HCT116 (cell line): Measurements from ENCODE around the gene KCNC1. TPM values are rescaled to one million over a fixed set of nuclear protein-coding genes. Genes with fewer than 3 reads are reported as not detected.

ENCODE experiments used
- ATAC-seq: fragments of 200-7000 bp; cut with Tn5 transposase; 2 replicates; pipeline ENCODE4 v1.9.1; 2020; ENCODE audit warnings: mild to moderate bottlenecking, moderate library complexity
- BruUV-seq: library from RNA; stranded (reverse); fragments of 400-500 nt; replicated peaks from 2 replicates; lab custom pipeline; 2021; lab: Mats Ljungman, UMichigan
- CTCF ChIA-PET: fragments of 300-600 bp; sonication (Branson Sonifier 250); formaldehyde crosslinking; loops from one replicate; lab custom pipeline; 2021; ENCODE audit warnings: antibody characterized with exemption; lab: Charles Lee
- POLR2A ChIA-PET: fragments of 300-600, 350-600 bp; sonication (Branson Sonifier 250); formaldehyde crosslinking; loops from one replicate; lab custom pipeline; 2021; ENCODE audit warnings: antibody characterized with exemption; lab: Charles Lee
- RAD21 ChIA-PET, 2 experiments: fragments of 300-600 bp; sonication (Branson Sonifier 250); formaldehyde crosslinking; loops; one replicate each; lab custom pipeline; 2023; ENCODE audit warnings: low total read pairs in 2 of 2; ENCODE audit not compliant: uncharacterized antibody in 2 of 2, unreplicated experiment in 2 of 2, low non-redundant PET in 1 of 2; lab: Charles Lee
- DNase-seq: peaks from one replicate; pipeline ENCODE4 v3.0.0-alpha.2; 2010; ENCODE audit warnings: low read depth, low spot score
- H2AFZ ChIP-seq: fragments of 200-600 bp; shearing (Covaris generic), sonication (generic); 2 replicates; pipeline ENCODE4 v1.6.1; 2017; ENCODE audit warnings: low read depth, mixed run types, mixed read lengths, antibody characterized with exemption, low read length; ENCODE audit not compliant: poor library complexity, severe bottlenecking
- H3K27ac ChIP-seq: 2 replicates; pipeline ENCODE4 v1.5.1; 2012; ENCODE audit warnings: low read depth, low read length
- H3K27me3 ChIP-seq: fragments of 200-600 bp; sonication (generic); 2 replicates; pipeline ENCODE4 v1.6.1; 2016; ENCODE audit warnings: mixed run types, low read length, mixed read lengths; ENCODE audit not compliant: insufficient read depth
- H3K36me3 ChIP-seq, 2 experiments: fragments of 200-500 bp in 1 of 2; fragments of 200-600 bp in 1 of 2; sonication (Bioruptor generic) in 1 of 2; sonication (generic) in 1 of 2; 2 replicates each; pipeline versions ENCODE4 v1.5.1 to v1.6.1; 2014 to 2016; ENCODE audit warnings: low read length in 2 of 2, inconsistent platforms in 1 of 2, mixed read lengths in 1 of 2, mixed run types in 1 of 2; ENCODE audit not compliant: insufficient read depth in 2 of 2, control insufficient read depth in 1 of 2
- H3K4me1 ChIP-seq, 2 experiments: fragments of 200-600 bp in 1 of 2; sonication (generic) in 1 of 2; 2 replicates each; pipeline versions ENCODE4 v1.5.1 to v1.6.1; 2012 to 2017; ENCODE audit warnings: low read length in 2 of 2, inconsistent platforms in 1 of 2, mild to moderate bottlenecking in 1 of 2, mixed read lengths in 1 of 2, mixed run types in 1 of 2, moderate library complexity in 1 of 2; ENCODE audit not compliant: insufficient read depth in 2 of 2, control insufficient read depth in 1 of 2
- H3K4me2 ChIP-seq: fragments of 200-600 bp; sonication (generic); 2 replicates; pipeline ENCODE4 v1.6.1; 2017; ENCODE audit warnings: mixed run types, low read length, mixed read lengths
- H3K4me3 ChIP-seq, 2 experiments: fragments of 200-600 bp in 1 of 2; sonication (generic) in 1 of 2; replicated peaks in 1 of 2; 2 replicates each; pipeline ENCODE4 v1.5.1; 2011 to 2016; ENCODE audit warnings: low read length in 2 of 2, control low read depth in 1 of 2, low read depth in 1 of 2, mild to moderate bottlenecking in 1 of 2, mixed read lengths in 1 of 2, mixed run types in 1 of 2
- H3K79me2 ChIP-seq: fragments of 200-600 bp; sonication (generic); 2 replicates; pipeline ENCODE4 v1.6.1; 2017; ENCODE audit warnings: mild to moderate bottlenecking, mixed run types, low read length, moderate library complexity, mixed read lengths; ENCODE audit not compliant: insufficient read depth
- H3K9ac ChIP-seq: fragments of 200-600 bp; sonication (generic); 2 replicates; pipeline ENCODE4 v1.6.1; 2016; ENCODE audit warnings: low read length, mixed read lengths
- H3K9me2 ChIP-seq: fragments of 200-600 bp; sonication (generic), shearing (Covaris generic); 2 replicates; pipeline ENCODE4 v1.6.1; 2017; ENCODE audit warnings: mixed run types, mild to moderate bottlenecking, moderate library complexity; ENCODE audit not compliant: insufficient read depth
- H3K9me3 ChIP-seq, 2 experiments: fragments of 200-500 bp in 1 of 2; fragments of 200-600 bp in 1 of 2; sonication (Bioruptor generic) in 1 of 2; sonication (generic) in 1 of 2; 2 replicates each; pipeline ENCODE4 v1.6.1; 2014 to 2017; ENCODE audit warnings: low read length in 2 of 2, mixed read lengths in 2 of 2, inconsistent platforms in 1 of 2, low read depth in 1 of 2, mild to moderate bottlenecking in 1 of 2, mixed run types in 1 of 2, moderate library complexity in 1 of 2; ENCODE audit not compliant: control insufficient read depth in 1 of 2, insufficient read depth in 1 of 2
- H4K20me1 ChIP-seq: fragments of 200-600 bp; sonication (generic), shearing (Covaris generic); 2 replicates; pipeline ENCODE4 v1.6.1; 2017; ENCODE audit warnings: mixed run types, mild to moderate bottlenecking, moderate library complexity; ENCODE audit not compliant: insufficient read depth
- CEBPB ChIP-seq: IDR thresholded peaks from 2 replicates; pipeline ENCODE4 v1.6.1; 2012; ENCODE audit warnings: low read depth
- FOSL1 ChIP-seq: IDR thresholded peaks from 2 replicates; pipeline ENCODE4 v1.6.1; 2012; ENCODE audit warnings: low read depth
- POLR2A ChIP-seq: IDR thresholded peaks from 2 replicates; pipeline ENCODE4 v1.7.0; 2011; ENCODE audit warnings: borderline replicate concordance; ENCODE audit not compliant: insufficient read depth, insufficient read length; ENCODE audit errors: extremely low read depth
- POLR2AphosphoS5 ChIP-seq: IDR thresholded peaks from 2 replicates; pipeline ENCODE4 v1.6.1; 2011; ENCODE audit warnings: mild to moderate bottlenecking, low read depth, low read length, moderate library complexity
- RAD21 ChIP-seq: IDR thresholded peaks from 2 replicates; pipeline ENCODE4 v1.6.1; 2012; ENCODE audit warnings: low read depth, mild to moderate bottlenecking
- SIN3A ChIP-seq: IDR thresholded peaks from 2 replicates; pipeline ENCODE4 v1.6.1; 2012; ENCODE audit warnings: low read depth
- SP1 ChIP-seq: IDR thresholded peaks from 2 replicates; pipeline ENCODE4 v1.6.1; 2012; ENCODE audit warnings: low read depth
- YY1 ChIP-seq: IDR thresholded peaks from 2 replicates; pipeline ENCODE4 v1.6.1; 2011; ENCODE audit warnings: low read length, low read depth, moderate library complexity, mild to moderate bottlenecking; ENCODE audit not compliant: insufficient replicate concordance; ENCODE audit errors: extremely low read depth
- ZFX ChIP-seq: fragments of 450-650 bp; IDR thresholded peaks from 2 replicates; pipeline ENCODE4 v1.6.1; 2017
- intact Hi-C: fragments of 100-400 bp; cut with micrococcal nuclease; formaldehyde crosslinking; loops from 2 replicates; pipeline ENCODE4 v1.10.0; 2022
- total RNA-seq: library from RNA; stranded (reverse); gene quantifications from one replicate; pipeline ENCODE4 v1.2.1, GENCODE V29; 2021; ENCODE audit not compliant: unreplicated experiment

Gene KCNC1
- total RNA-seq, 1 experiment from 2014 or later: 0.12 TPM

DNA sequence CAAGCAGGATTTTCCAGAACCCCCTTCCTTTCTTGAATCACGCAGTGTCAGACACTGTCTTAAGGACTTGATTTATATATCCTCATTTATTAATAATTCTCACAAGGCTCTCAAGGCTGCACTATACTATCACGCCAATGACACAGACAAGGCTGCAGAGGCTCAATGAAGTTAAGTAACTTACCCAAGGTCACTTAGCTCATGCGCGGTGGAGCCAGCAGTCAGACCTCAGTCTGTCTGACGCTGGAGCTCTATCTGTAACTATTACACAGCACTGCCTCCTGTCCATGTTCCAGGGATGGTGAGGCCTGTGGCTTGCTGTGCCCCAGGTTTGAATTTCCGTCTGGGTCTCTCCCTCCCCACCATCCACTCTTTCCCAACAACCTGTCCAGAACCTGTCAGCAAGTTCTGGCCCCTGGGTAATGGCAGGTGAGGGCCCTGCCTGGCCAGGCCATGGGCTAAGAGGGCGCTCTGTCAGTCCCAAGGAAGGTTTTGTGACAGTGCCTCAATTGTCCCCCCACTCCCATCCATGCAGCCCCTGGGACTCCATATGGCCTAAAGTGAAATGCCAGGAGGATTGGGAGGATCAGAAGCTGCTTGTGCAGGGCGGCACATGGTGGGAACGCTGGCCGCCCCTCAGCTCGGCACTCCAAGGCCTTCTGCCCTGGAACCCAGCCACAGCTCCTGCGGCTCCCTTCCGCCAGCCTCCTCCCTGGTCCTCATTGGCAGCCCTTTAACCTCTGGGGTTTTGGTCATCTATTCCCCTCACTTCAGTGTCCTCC lies 8.6 kb downstream of the KCNC1 start (continued):
- TF ChIP-seq SP1 (no peak), FOSL1 (no peak), ZFX (no peak), POLR2AphosphoS5 (no peak)

DNA sequence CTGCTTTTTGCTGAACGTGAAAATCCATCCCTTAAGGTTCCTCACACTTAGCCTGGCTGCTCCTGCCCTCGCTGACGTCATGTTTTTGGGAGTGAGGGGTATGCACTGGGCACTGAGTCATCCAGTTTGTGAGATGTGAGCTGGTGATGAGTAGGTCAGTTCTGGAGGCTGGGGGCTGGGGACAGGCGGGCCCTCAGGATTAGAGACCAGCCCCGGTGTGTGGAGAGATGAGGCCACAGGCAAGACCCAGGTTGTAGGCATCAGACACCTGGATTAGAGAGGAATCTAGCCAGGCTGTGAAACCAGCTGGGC lies 9.2 kb downstream of the KCNC1 start:
- intact Hi-C loops: no loop called here
- no peaks in the 10 kb centered on the region for H3K9me3 ChIP-seq
- H3K27me3 ChIP-seq: no peaks in the 10 kb centered on the region
- no peak overlapping the region for H3K27ac ChIP-seq
- no peak overlapping the region for H3K9ac ChIP-seq
- ChIA-PET CTCF (interaction anchor here (1.2 kb wide), 1 partner anchor 13 kb away, joined by 5 read pairs; no protein-coding TSS in a partner anchor), POLR2A (no interaction called here), RAD21 (no interaction called here)
- DNase-seq (no peak), ATAC-seq (no peak)
- H3K79me2 ChIP-seq: no peaks in the 10 kb centered on the region
- H3K9me2 ChIP-seq: no peaks in the 10 kb centered on the region
- H2AFZ ChIP-seq: no peak overlapping the region
- no peak overlapping the region for H3K4me3 ChIP-seq
- H3K4me2 ChIP-seq: no peak overlapping the region
- H3K4me1 ChIP-seq: 0 out of 4 replicates have a peak, but pooled peaks cover 0 to 5% of the 10 kb centered on the region in 2 experiments
- no peaks in the 10 kb centered on the region for H3K36me3 ChIP-seq
- TF ChIP-seq RAD21: no peak
- TF ChIP-seq ZFX: no peak
- no peak for TF ChIP-seq YY1
- TF ChIP-seq CEBPB: no peak
- TF ChIP-seq POLR2A: no peak
- TF ChIP-seq SIN3A: no peak
- no peaks in the 10 kb centered on the region for H4K20me1 ChIP-seq
- BruUV-seq: no TSS peak
